CD4-positive, alpha-beta T cell treated with Interleukin-17A for 4 hours (primary cell): Measurements from ENCODE around the gene MBOAT7.
A peak's percentile ranks its signal among the peaks of the same experiment; 100 is the strongest.

Source experiments
- DNase-seq: peaks from one replicate; pipeline ENCODE4 v3.0.0-alpha.2; 2020; ENCODE audit warnings: mixed read lengths

MBOAT7 gene

GRCh38 chr19:54136864-54137698, 52.3 kb downstream of the MBOAT7 start:
- DNase-seq, result peak; percentile 99

GRCh38 chr19:54136086-54136863, 53.1 kb downstream of the MBOAT7 start:
- DNase-seq, result no peak

GRCh38 chr19:54133957-54134590, 55.3 kb downstream of the MBOAT7 start:
- DNase-seq, result no peak

- no peak for DNase-seq
Measured at GRCh38 chr19:54133312-54133956, 55.9 kb downstream of the MBOAT7 start.

- no peak for DNase-seq
Measured at GRCh38 chr19:54129617-54129996, 59.8 kb downstream of the MBOAT7 start.

- DNase-seq, result no peak
Measured at GRCh38 chr19:54128796-54129616, 60.4 kb downstream of the MBOAT7 start.

- DNase-seq, result no peak
Measured at GRCh38 chr19:54128441-54128725, 61.0 kb downstream of the MBOAT7 start.

- DNase-seq, result no peak
Measured at GRCh38 chr19:54127688-54128440, 61.5 kb downstream of the MBOAT7 start.

- DNase-seq, result no peak
Measured at GRCh38 chr19:54125713-54126112, 63.7 kb downstream of the MBOAT7 start.

- DNase-seq, result no peak
Measured at GRCh38 chr19:54124393-54124792, 65.0 kb downstream of the MBOAT7 start.

GRCh38 chr19:54123682-54124081, 65.7 kb downstream of the MBOAT7 start:
- no peak for DNase-seq
